ENCODE results near the gene ALDH3B1. TPM values are rescaled to one million over a fixed set of nuclear protein-coding genes. Genes with fewer than 3 reads are reported as not detected.

The ALDH3B1 gene
- total and polyA plus RNA-seq, 10 of the 15 experiments (the other 5 are each of a cell fraction or from before 2014, with no cell fraction given) = 0.03 to 0.37 (median 0.17) TPM; not detected in 3

DNA sequence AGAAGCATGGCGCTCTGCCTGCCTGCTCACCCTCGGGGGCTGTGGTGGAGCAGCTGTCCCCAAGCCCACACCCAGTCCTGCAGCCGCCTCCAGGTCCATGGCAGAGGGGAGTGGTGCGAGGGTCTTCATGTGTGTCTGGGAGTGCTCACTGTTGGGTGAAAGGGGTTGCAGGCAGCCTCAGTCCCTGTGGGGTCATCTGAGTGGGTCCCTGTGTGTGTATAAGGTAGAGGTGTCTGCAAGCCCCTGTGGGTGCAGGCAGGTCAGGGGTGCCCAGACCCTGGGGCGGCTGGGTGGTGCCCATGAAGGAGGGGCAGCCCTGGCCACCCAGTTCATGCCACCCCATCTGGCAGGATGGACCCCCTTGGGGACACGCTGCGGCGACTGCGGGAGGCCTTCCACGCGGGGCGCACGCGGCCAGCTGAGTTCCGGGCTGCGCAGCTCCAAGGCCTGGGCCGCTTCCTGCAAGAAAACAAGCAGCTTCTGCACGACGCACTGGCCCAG, 4.9 kb downstream of the ALDH3B1 start (continued):
- TF ChIP-seq KLF5 (IDR thresholded peaks at IDR 0.05; ENCODE audit: partially characterized antibody) = no peak
- TF ChIP-seq, protein P1, sequence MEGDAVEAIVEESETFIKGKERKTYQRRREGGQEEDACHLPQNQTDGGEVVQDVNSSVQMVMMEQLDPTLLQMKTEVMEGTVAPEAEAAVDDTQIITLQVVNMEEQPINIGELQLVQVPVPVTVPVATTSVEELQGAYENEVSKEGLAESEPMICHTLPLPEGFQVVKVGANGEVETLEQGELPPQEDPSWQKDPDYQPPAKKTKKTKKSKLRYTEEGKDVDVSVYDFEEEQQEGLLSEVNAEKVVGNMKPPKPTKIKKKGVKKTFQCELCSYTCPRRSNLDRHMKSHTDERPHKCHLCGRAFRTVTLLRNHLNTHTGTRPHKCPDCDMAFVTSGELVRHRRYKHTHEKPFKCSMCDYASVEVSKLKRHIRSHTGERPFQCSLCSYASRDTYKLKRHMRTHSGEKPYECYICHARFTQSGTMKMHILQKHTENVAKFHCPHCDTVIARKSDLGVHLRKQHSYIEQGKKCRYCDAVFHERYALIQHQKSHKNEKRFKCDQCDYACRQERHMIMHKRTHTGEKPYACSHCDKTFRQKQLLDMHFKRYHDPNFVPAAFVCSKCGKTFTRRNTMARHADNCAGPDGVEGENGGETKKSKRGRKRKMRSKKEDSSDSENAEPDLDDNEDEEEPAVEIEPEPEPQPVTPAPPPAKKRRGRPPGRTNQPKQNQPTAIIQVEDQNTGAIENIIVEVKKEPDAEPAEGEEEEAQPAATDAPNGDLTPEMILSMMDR (IDR thresholded peaks at IDR 0.05 in 2 of 3, conservative IDR thresholded peaks at IDR 0.05 in 1 of 3; ENCODE audit: control insufficient read depth in 2 of 3, extremely low read depth in 1 of 3, insufficient read depth in 1 of 3, low read depth in 3 of 3, low read length in 3 of 3) = no peak
- no peak for TF ChIP-seq PAX5 (IDR thresholded peaks at IDR 0.05; ENCODE audit: borderline replicate concordance, low read depth, low read length)

DNA sequence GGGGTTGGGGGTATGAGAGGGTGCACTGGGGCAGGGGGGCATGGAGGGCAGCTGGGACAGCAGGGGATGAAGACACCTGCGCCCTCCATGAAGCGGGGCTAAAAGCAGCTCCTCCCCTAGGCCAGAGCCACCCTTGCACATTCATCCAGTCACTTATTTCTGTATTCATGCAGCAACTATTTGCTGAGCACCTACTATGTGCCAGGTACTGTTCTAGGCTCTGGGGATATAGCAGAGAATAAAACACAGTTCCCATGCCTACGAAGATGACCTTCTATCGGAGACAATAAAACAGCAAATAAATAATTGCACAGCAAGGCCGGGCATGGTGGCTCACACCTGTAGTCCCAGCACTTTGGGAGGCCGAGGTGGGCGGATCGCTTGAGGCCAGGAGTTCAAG, 5.3 kb downstream of the ALDH3B1 start:
- SMC1A ChIA-PET (ENCODE audit: uncharacterized antibody, unreplicated experiment) = no interaction called here
- Histone ChIP-seq H3K9me3 (replicated peaks; ENCODE audit: control insufficient read depth, insufficient read depth, low read length) (no peaks in the 10 kb centered on the region), H3K4me1 (ENCODE audit: control insufficient read depth, insufficient read depth, low read length) (no peaks in the 10 kb centered on the region), H3K36me3 (ENCODE audit: control insufficient read depth in 2 of 2, insufficient read depth in 2 of 2, low read length in 1 of 2) (no peaks in the 10 kb centered on the region), H3K27ac (ENCODE audit: control insufficient read depth, insufficient read depth) (no peak overlapping the region), H3K4me2 (ENCODE audit: control insufficient read depth, insufficient read depth) (no peak overlapping the region), H3K27me3 (replicated peaks in 1 of 2; ENCODE audit: control insufficient read depth in 2 of 2, insufficient read depth in 2 of 2, low read length in 1 of 2) (no peaks in the 10 kb centered on the region; a peak in 1 of 4 replicates), H3K79me2 (ENCODE audit: control insufficient read depth, insufficient read depth, low read length) (no peaks in the 10 kb centered on the region), H3K4me3 (no peak overlapping the region), H3K9ac (ENCODE audit: control insufficient read depth, insufficient read depth, low read length) (no peak overlapping the region), H2AFZ (ENCODE audit: control insufficient read depth, low read depth, low read length) (no peak overlapping the region), H4K20me1 (ENCODE audit: control insufficient read depth, insufficient read depth) (no peaks in the 10 kb centered on the region)
- CTCF ChIA-PET = interaction anchor here (2.6 kb wide), 1 partner anchor 193 kb away, joined by 6 read pairs; no protein-coding TSS in a partner anchor
- no peak for TF ChIP-seq STAT3 (IDR thresholded peaks at IDR 0.05; ENCODE audit: low read depth, low read length)
- no peak for TF ChIP-seq FOXK2 (IDR thresholded peaks at IDR 0.05)
- TF ChIP-seq EGR1 (IDR thresholded peaks at IDR 0.05; ENCODE audit: borderline replicate concordance in 1 of 2, low read depth in 2 of 2, low read length in 2 of 2) = no peak
- no peak for TF ChIP-seq ZNF622 (IDR thresholded peaks at IDR 0.05)
- TF ChIP-seq TCF12 (IDR thresholded peaks at IDR 0.05; ENCODE audit: low read depth, low read length) = no peak
- TF ChIP-seq MTA3 (IDR thresholded peaks at IDR 0.05; ENCODE audit: borderline replicate concordance, low read length) = no peak
- TF ChIP-seq RBBP5 (conservative IDR thresholded peaks at IDR 0.05) = no peak
- no peak for TF ChIP-seq POLR2AphosphoS2 (IDR thresholded peaks at IDR 0.05; ENCODE audit: low read depth, low read length)
- TF ChIP-seq JUND (IDR thresholded peaks at IDR 0.05; ENCODE audit: low read depth, low read length) = no peak
- no peak for TF ChIP-seq NRF1 (conservative IDR thresholded peaks at IDR 0.05; ENCODE audit: low read depth, low read length)
- TF ChIP-seq, protein P2, sequence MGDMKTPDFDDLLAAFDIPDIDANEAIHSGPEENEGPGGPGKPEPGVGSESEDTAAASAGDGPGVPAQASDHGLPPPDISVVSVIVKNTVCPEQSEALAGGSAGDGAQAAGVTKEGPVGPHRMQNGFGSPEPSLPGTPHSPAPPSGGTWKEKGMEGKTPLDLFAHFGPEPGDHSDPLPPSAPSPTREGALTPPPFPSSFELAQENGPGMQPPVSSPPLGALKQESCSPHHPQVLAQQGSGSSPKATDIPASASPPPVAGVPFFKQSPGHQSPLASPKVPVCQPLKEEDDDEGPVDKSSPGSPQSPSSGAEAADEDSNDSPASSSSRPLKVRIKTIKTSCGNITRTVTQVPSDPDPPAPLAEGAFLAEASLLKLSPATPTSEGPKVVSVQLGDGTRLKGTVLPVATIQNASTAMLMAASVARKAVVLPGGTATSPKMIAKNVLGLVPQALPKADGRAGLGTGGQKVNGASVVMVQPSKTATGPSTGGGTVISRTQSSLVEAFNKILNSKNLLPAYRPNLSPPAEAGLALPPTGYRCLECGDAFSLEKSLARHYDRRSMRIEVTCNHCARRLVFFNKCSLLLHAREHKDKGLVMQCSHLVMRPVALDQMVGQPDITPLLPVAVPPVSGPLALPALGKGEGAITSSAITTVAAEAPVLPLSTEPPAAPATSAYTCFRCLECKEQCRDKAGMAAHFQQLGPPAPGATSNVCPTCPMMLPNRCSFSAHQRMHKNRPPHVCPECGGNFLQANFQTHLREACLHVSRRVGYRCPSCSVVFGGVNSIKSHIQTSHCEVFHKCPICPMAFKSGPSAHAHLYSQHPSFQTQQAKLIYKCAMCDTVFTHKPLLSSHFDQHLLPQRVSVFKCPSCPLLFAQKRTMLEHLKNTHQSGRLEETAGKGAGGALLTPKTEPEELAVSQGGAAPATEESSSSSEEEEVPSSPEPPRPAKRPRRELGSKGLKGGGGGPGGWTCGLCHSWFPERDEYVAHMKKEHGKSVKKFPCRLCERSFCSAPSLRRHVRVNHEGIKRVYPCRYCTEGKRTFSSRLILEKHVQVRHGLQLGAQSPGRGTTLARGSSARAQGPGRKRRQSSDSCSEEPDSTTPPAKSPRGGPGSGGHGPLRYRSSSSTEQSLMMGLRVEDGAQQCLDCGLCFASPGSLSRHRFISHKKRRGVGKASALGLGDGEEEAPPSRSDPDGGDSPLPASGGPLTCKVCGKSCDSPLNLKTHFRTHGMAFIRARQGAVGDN (IDR thresholded peaks at IDR 0.05) = no peak
- TF ChIP-seq, protein P3, sequence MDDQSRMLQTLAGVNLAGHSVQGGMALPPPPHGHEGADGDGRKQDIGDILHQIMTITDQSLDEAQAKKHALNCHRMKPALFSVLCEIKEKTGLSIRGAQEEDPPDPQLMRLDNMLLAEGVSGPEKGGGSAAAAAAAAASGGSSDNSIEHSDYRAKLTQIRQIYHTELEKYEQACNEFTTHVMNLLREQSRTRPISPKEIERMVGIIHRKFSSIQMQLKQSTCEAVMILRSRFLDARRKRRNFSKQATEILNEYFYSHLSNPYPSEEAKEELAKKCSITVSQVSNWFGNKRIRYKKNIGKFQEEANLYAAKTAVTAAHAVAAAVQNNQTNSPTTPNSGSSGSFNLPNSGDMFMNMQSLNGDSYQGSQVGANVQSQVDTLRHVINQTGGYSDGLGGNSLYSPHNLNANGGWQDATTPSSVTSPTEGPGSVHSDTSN (IDR thresholded peaks at IDR 0.05; ENCODE audit: insufficient replicate concordance, low read depth, low read length) = no peak
- TF ChIP-seq NFIC (IDR thresholded peaks at IDR 0.05; ENCODE audit: low read depth, low read length) = no peak
- in situ Hi-C loops (cut with MboI) = no loop called here
- intact Hi-C loops (cut with micrococcal nuclease; ENCODE audit: unreplicated experiment) = no loop called here
- 80% methylated on average over 8 of the region's 8 CpGs for WGBS (ENCODE audit: insufficient coverage, insufficient replicate concordance, low lambda C conversion rate, missing lambda C conversion rate)
- DNase-seq (ENCODE audit: low read depth, low spot score) (no peak), FAIRE-seq (no peak), ATAC-seq (no peak)
- RAD21 ChIA-PET (ENCODE audit: unreplicated experiment) = no interaction called here
- POLR2A ChIA-PET = no interaction called here
- BruUV-seq (replicated peaks) = no TSS peak
